ENCODE data around the gene KCNK16.
A peak's percentile ranks its signal among the peaks of the same experiment; 100 is the strongest.

KCNK16 gene

GRCh38 chr6:39341937-39342336 is 19.4 kb upstream of the KCNK16 start:
- DNase-seq (ENCODE audit: low read depth) = no peak

GRCh38 chr6:39341352-39341751 is 18.9 kb upstream of the KCNK16 start:
- no peak for DNase-seq (ENCODE audit: low read depth)

- no peak for DNase-seq (ENCODE audit: low read depth)
Measured at GRCh38 chr6:39339868-39340550, 17.5 kb upstream of the KCNK16 start.

GRCh38 chr6:39339096-39339867 is 16.8 kb upstream of the KCNK16 start:
- DNase-seq (ENCODE audit: low read depth) = no peak

GRCh38 chr6:39338397-39338796 is 15.9 kb upstream of the KCNK16 start:
- DNase-seq (ENCODE audit: low read depth) = no peak

- peak; percentile 49 for DNase-seq (ENCODE audit: low read depth)
Measured at GRCh38 chr6:39335780-39336545, 13.5 kb upstream of the KCNK16 start.

GRCh38 chr6:39333644-39334438 is 11.3 kb upstream of the KCNK16 start:
- no peak for DNase-seq (ENCODE audit: low read depth)

GRCh38 chr6:39330476-39330875 is 8.0 kb upstream of the KCNK16 start:
- no peak for DNase-seq (ENCODE audit: low read depth)

GRCh38 chr6:39330057-39330456 is 7.6 kb upstream of the KCNK16 start:
- no peak for DNase-seq (ENCODE audit: low read depth)

GRCh38 chr6:39328066-39328465 is 5.6 kb upstream of the KCNK16 start:
- no peak for DNase-seq (ENCODE audit: low read depth)

GRCh38 chr6:39327507-39327906 is 5.0 kb upstream of the KCNK16 start:
- no peak for DNase-seq (ENCODE audit: low read depth)

- no peak for DNase-seq (ENCODE audit: low read depth)
Measured at GRCh38 chr6:39321761-39322160, 741 bp downstream of the KCNK16 start.

GRCh38 chr6:39320363-39320984 is 2.0 kb downstream of the KCNK16 start:
- no peak for DNase-seq (ENCODE audit: low read depth)

- no peak for DNase-seq (ENCODE audit: low read depth)
Measured at GRCh38 chr6:39319621-39320362, 2.7 kb downstream of the KCNK16 start.

GRCh38 chr6:39317256-39317655 is 5.2 kb downstream of the KCNK16 start:
- no peak for DNase-seq (ENCODE audit: low read depth)

GRCh38 chr6:39314273-39314795 is 8.2 kb downstream of the KCNK16 start, which contains the start of gene KCNK17:
KCNK17 (minus strand) TSS chr6:39314419; CDS start chr6:39314320, 99 bp downstream.
- DNase-seq (ENCODE audit: low read depth) = no peak

GRCh38 chr6:39313526-39314272 is 8.8 kb downstream of the KCNK16 start:
- no peak for DNase-seq (ENCODE audit: low read depth)

GRCh38 chr6:39312912-39313525 is 9.5 kb downstream of the KCNK16 start:
- DNase-seq (ENCODE audit: low read depth) = no peak

GRCh38 chr6:39310542-39310941 is 12.0 kb downstream of the KCNK16 start:
- no peak for DNase-seq (ENCODE audit: low read depth)
